SK-N-SH (cell line): ENCODE data around the gene TMEM117. TPM values are rescaled to one million over a fixed set of nuclear protein-coding genes. Genes with fewer than 3 reads are reported as not detected.

Experiments
- CTCF ChIA-PET: fragments of 300-600, 350-600 bp; formaldehyde crosslinking; extraction: SDS; loops from one replicate; lab custom pipeline; 2021; lab: Yijun Ruan, JAX
- POLR2A ChIA-PET: fragments of 350-600 bp; sonication (Branson Sonifier 250); formaldehyde crosslinking; extraction: SDS; loops from one replicate; lab custom pipeline; 2020; ENCODE audit warnings: antibody characterized with exemption, inconsistent platforms; lab: Yijun Ruan, JAX
- DNase-seq: peaks from one replicate; pipeline ENCODE4 v3.0.0; 2012
- H2AFZ ChIP-seq: fragments of 200-600 bp; sonication (generic); 2 replicates; pipeline ENCODE4 v1.8.1; 2016; ENCODE audit warnings: antibody characterized with exemption, mild to moderate bottlenecking, low read depth
- H3F3A ChIP-seq: fragments of 200-600 bp; sonication (generic); replicated peaks from 2 replicates; pipeline ENCODE3; 2016; ENCODE audit warnings: antibody characterized with exemption, mild to moderate bottlenecking; ENCODE audit not compliant: insufficient read depth
- H3K27ac ChIP-seq, 2 experiments: fragments of 200-500 bp in 1 of 2; fragments of 200-600 bp in 1 of 2; sonication (Bioruptor generic) in 1 of 2; sonication (generic), shearing (Covaris generic) in 1 of 2; 2 replicates each; pipeline versions ENCODE4 v1.5.1 to v1.6.1; 2014 to 2016; ENCODE audit warnings: low read depth in 2 of 2, inconsistent platforms in 1 of 2, low read length in 1 of 2, mild to moderate bottlenecking in 1 of 2, mixed read lengths in 1 of 2
- H3K27me3 ChIP-seq: fragments of 200-600 bp; sonication (generic), shearing (Covaris generic); 2 replicates; pipeline ENCODE4 v1.6.1; 2016; ENCODE audit warnings: mixed run types; ENCODE audit not compliant: insufficient read depth
- H3K36me3 ChIP-seq, 2 experiments: fragments of 200-500 bp in 1 of 2; fragments of 200-600 bp in 1 of 2; sonication (Bioruptor generic) in 1 of 2; sonication (generic) in 1 of 2; replicated peaks in 1 of 2; 2 replicates each; pipeline versions ENCODE3 to v1.5.1; 2014 to 2016; ENCODE audit warnings: low read length in 1 of 2, mild to moderate bottlenecking in 1 of 2; ENCODE audit not compliant: insufficient read depth in 2 of 2, control insufficient read depth in 1 of 2
- H3K4me1 ChIP-seq, 2 experiments: fragments of 200-500 bp in 1 of 2; fragments of 200-600 bp in 1 of 2; sonication (Bioruptor generic) in 1 of 2; sonication (generic), shearing (Covaris generic) in 1 of 2; 2 replicates each; pipeline versions ENCODE4 v1.5.1 to v1.6.1; 2014 to 2016; ENCODE audit warnings: low read depth in 1 of 2, low read length in 1 of 2, mixed run types in 1 of 2; ENCODE audit not compliant: insufficient read depth in 2 of 2, control insufficient read depth in 1 of 2
- H3K4me2 ChIP-seq: fragments of 200-600 bp; sonication (generic), shearing (Covaris generic); 2 replicates; pipeline ENCODE4 v1.6.1; 2017; ENCODE audit warnings: mixed run types
- H3K4me3 ChIP-seq, 2 experiments: fragments of 200-500 bp in 1 of 2; fragments of 200-600 bp in 1 of 2; sonication (Bioruptor generic) in 1 of 2; sonication (generic), shearing (Covaris generic) in 1 of 2; 2 replicates each; pipeline versions ENCODE4 v1.5.1 to v1.8.1; 2014 to 2016; ENCODE audit warnings: low read depth in 2 of 2, inconsistent platforms in 1 of 2, low read length in 1 of 2, mild to moderate bottlenecking in 1 of 2, mixed read lengths in 1 of 2, moderate library complexity in 1 of 2
- H3K79me2 ChIP-seq: fragments of 200-600 bp; sonication (generic); 2 replicates; pipeline ENCODE4 v1.8.1; 2017; ENCODE audit warnings: mild to moderate bottlenecking; ENCODE audit not compliant: insufficient read depth
- H3K9ac ChIP-seq: fragments of 200-600 bp; sonication (generic); 2 replicates; pipeline ENCODE4 v1.6.1; 2017; ENCODE audit warnings: mixed run types
- H3K9me2 ChIP-seq: fragments of 200-600 bp; sonication (generic); 2 replicates; pipeline ENCODE4 v1.6.1; 2017; ENCODE audit warnings: mixed run types
- H3K9me3 ChIP-seq: fragments of 200-600 bp; sonication (generic); 2 replicates; pipeline ENCODE4 v1.6.1; 2017; ENCODE audit warnings: mixed run types, mild to moderate bottlenecking, moderate library complexity
- H4K20me1 ChIP-seq: fragments of 200-600 bp; sonication (generic); 2 replicates; pipeline ENCODE4 v1.6.1; 2017; ENCODE audit warnings: mild to moderate bottlenecking, mixed run types; ENCODE audit not compliant: insufficient read depth
- CHD2 ChIP-seq: fragments of 150-350 bp; IDR thresholded peaks from 2 replicates; pipeline ENCODE4 v1.6.1; 2018; ENCODE audit warnings: low read length; ENCODE audit not compliant: partially characterized antibody
- ELF1 ChIP-seq: IDR thresholded peaks from 2 replicates; pipeline ENCODE4 v1.4.0; 2012
- EP300 ChIP-seq, 2 experiments: IDR thresholded peaks; 2 replicates each; pipeline versions ENCODE4 v1.4.0 to v1.6.1; 2012; ENCODE audit warnings: borderline replicate concordance in 1 of 2, low read depth in 1 of 2, low read length in 1 of 2
- NFIC ChIP-seq: IDR thresholded peaks from 2 replicates; pipeline ENCODE4 v1.4.0; 2012; ENCODE audit warnings: borderline replicate concordance
- RAD21 ChIP-seq: IDR thresholded peaks from 2 replicates; pipeline ENCODE4 v1.6.1; 2012; ENCODE audit warnings: mild to moderate bottlenecking, low read length
- SMC3 ChIP-seq: IDR thresholded peaks from 2 replicates; pipeline ENCODE4 v1.6.1; 2012; ENCODE audit warnings: low read depth, low read length, improper control_type of control experiment
- TCF12 ChIP-seq: IDR thresholded peaks from 2 replicates; pipeline ENCODE4 v1.4.0; 2012
- TEAD4 ChIP-seq: IDR thresholded peaks from 2 replicates; pipeline ENCODE4 v1.4.0; 2012; ENCODE audit warnings: mild to moderate bottlenecking, borderline replicate concordance; ENCODE audit not compliant: insufficient read depth
- WGBS: methylation state at CpG from one replicate; pipeline ENCODE4 v1.1.6; 2017; ENCODE audit warnings: low lambda C conversion rate; 5-methylcytosine and 5-hydroxymethylcytosine counted together
- polyA plus RNA-seq, 3 experiments: library from polyadenylated mRNA; depleted of rRNA; stranded (reverse); fragments of >200 nt; gene quantifications; 2 replicates each; pipeline ENCODE4 v1.2.3, GENCODE V29; 2012
- TF ChIP-seq, protein P1 (sequence below): IDR thresholded peaks from 2 replicates; pipeline ENCODE4; 2012
- TF ChIP-seq, protein P2 (sequence below): fragments of 200-600 bp; sonication (generic); IDR thresholded peaks from 2 replicates; pipeline ENCODE4 v1.6.1; 2017; ENCODE audit warnings: antibody characterized with exemption, mild to moderate bottlenecking, moderate library complexity
- TF ChIP-seq, protein P3 (sequence below): IDR thresholded peaks from 2 replicates; pipeline ENCODE4 v1.4.0; 2012; ENCODE audit warnings: low read depth, borderline replicate concordance

The TMEM117 gene
- polyA plus RNA-seq, 1 of the 3 experiments (the other 2 are of a cell fraction), result 0.81 TPM

DNA sequence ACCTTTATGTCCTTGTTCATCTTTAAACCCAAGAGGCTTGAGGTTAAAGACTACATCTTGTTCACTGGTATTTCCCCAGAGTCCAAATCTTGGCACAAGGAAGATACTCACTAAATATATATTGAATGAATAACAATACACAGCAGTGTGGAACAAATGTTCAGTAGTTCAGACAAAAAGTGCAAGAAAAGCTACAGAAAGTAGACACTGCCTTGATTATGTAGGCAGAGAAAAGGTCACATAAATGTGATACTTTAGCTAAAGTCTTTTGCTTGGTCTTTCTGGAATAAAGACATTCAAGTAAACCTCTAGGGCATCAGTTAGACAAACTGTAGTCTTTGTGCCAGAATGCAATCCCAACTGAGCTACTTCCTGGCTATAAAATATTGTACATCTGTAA lies 157.0 kb downstream of the TMEM117 start (continued):
- no peak for TF ChIP-seq RAD21
- TF ChIP-seq, protein P1, sequence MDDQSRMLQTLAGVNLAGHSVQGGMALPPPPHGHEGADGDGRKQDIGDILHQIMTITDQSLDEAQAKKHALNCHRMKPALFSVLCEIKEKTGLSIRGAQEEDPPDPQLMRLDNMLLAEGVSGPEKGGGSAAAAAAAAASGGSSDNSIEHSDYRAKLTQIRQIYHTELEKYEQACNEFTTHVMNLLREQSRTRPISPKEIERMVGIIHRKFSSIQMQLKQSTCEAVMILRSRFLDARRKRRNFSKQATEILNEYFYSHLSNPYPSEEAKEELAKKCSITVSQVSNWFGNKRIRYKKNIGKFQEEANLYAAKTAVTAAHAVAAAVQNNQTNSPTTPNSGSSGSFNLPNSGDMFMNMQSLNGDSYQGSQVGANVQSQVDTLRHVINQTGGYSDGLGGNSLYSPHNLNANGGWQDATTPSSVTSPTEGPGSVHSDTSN, result no peak
- no peak for TF ChIP-seq SMC3
- no peak for TF ChIP-seq EP300 (IDR thresholded peaks at IDR 0.05; ENCODE audit: borderline replicate concordance in 1 of 2, low read depth in 1 of 2, low read length in 1 of 2)
- no peak for TF ChIP-seq NFIC
- no peak for TF ChIP-seq CHD2
- no peak for TF ChIP-seq ELF1
- TF ChIP-seq TEAD4, result no peak

DNA sequence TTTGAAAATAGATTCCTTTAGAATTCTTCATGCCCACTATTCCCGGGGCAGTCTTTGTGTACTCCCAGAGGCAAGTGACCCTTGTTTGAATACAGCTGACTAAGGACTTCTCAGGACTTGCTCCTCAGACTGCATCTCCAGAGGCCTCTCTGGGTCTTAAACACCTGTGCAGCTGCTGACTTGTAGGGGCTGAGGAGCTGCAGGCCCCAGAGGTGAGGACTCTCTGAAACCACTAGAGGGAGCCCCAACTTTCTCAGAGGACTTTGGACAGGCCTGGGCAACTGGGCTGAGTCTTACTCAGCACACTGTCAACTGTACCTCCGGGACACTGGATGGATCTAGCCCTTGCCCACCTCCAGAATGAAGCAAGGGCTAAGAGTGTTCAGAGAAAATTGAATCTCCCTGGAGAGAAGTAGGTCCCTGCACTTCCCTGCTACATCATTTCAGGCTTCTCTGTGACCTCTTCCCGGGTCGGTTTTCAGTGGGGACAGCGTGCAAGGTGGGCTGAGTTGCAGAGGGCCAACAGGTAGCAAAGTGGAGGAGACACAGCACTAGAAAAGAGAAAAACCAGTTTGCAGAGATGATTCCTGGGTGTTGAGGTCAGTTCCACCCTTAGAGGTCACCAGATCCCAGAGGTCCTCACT lies 164.6 kb downstream of the TMEM117 start:
- WGBS, result 83% methylated on average over 5 of the region's 5 CpGs
- Histone ChIP-seq H3K27ac (no peak overlapping the region), H3F3A (no peaks in the 10 kb centered on the region), H4K20me1 (no peaks in the 10 kb centered on the region), H3K9me2 (no peaks in the 10 kb centered on the region), H3K4me1 (no peaks in the 10 kb centered on the region; a peak in 1 of 4 replicates), H2AFZ (no peak overlapping the region), H3K79me2 (no peaks in the 10 kb centered on the region), H3K36me3 (no peaks in the 10 kb centered on the region), H3K4me3 (no peak overlapping the region), H3K27me3 (no peaks in the 10 kb centered on the region), H3K9ac (no peak overlapping the region), H3K4me2 (no peak overlapping the region), H3K9me3 (no peaks in the 10 kb centered on the region)
- CTCF ChIA-PET, result interaction anchor here (0.6 to 3.0 kb wide), 10 partner anchors 10 to 950 kb away, joined by 3 to 18 read pairs (median 3); no protein-coding TSS in a partner anchor
- DNase-seq, result peak; percentile 11
- POLR2A ChIA-PET, result no interaction called here
- TF ChIP-seq SMC3 (peak; percentile 19; the same call in 1 of the 2 replicates), RAD21 (peak; percentile 42), TCF12 (no peak)
- TF ChIP-seq, protein P2, sequence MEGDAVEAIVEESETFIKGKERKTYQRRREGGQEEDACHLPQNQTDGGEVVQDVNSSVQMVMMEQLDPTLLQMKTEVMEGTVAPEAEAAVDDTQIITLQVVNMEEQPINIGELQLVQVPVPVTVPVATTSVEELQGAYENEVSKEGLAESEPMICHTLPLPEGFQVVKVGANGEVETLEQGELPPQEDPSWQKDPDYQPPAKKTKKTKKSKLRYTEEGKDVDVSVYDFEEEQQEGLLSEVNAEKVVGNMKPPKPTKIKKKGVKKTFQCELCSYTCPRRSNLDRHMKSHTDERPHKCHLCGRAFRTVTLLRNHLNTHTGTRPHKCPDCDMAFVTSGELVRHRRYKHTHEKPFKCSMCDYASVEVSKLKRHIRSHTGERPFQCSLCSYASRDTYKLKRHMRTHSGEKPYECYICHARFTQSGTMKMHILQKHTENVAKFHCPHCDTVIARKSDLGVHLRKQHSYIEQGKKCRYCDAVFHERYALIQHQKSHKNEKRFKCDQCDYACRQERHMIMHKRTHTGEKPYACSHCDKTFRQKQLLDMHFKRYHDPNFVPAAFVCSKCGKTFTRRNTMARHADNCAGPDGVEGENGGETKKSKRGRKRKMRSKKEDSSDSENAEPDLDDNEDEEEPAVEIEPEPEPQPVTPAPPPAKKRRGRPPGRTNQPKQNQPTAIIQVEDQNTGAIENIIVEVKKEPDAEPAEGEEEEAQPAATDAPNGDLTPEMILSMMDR, result peak; percentile 59
- TF ChIP-seq, protein P3, sequence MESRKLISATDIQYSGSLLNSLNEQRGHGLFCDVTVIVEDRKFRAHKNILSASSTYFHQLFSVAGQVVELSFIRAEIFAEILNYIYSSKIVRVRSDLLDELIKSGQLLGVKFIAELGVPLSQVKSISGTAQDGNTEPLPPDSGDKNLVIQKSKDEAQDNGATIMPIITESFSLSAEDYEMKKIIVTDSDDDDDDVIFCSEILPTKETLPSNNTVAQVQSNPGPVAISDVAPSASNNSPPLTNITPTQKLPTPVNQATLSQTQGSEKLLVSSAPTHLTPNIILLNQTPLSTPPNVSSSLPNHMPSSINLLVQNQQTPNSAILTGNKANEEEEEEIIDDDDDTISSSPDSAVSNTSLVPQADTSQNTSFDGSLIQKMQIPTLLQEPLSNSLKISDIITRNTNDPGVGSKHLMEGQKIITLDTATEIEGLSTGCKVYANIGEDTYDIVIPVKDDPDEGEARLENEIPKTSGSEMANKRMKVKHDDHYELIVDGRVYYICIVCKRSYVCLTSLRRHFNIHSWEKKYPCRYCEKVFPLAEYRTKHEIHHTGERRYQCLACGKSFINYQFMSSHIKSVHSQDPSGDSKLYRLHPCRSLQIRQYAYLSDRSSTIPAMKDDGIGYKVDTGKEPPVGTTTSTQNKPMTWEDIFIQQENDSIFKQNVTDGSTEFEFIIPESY, result no peak
